Uterus (tissue), 4 donors: ENCODE results near the gene C1orf105. TPM values are rescaled to one million over a fixed set of nuclear protein-coding genes. Genes with fewer than 3 reads are reported as not detected.
"Not testable (repeated sequence)": the region's sequence is repeated elsewhere in the genome, so short reads cannot be mapped to it uniquely, and the experiment has no call there.

Experiments
- DNase-seq, 2 donors: peaks; one replicate each; pipeline ENCODE4 v3.0.0-alpha.2; 2019 to 2020
- H3K27ac ChIP-seq, 2 donors: fragments of 200-600 bp; sonication (generic); 1 replicate in 1 of 2; 2 replicates in 1 of 2; pipeline ENCODE4 v1.5.1; 2016 to 2018
- H3K27me3 ChIP-seq, 2 donors: fragments of 200-600 bp; sonication (generic); one replicate each; pipeline ENCODE4 v1.5.1; 2018 to 2019; ENCODE audit warnings: control low read depth in 1 of 2
- H3K36me3 ChIP-seq, 2 donors: fragments of 200-600 bp; sonication (generic); one replicate each; pipeline ENCODE4 v1.5.1; 2019; ENCODE audit warnings: control low read depth in 1 of 2
- H3K4me1 ChIP-seq, 2 donors: fragments of 200-600 bp; sonication (generic); one replicate each; pipeline ENCODE4 v1.5.1; 2018 to 2019; ENCODE audit warnings: control low read depth in 1 of 2
- H3K4me3 ChIP-seq, 2 donors: fragments of 200-600 bp; sonication (generic); 1 replicate in 1 of 2; 2 replicates in 1 of 2; pipeline ENCODE4 v1.5.1; 2018 to 2019; ENCODE audit warnings: mild to moderate bottlenecking in 1 of 2
- H3K9me3 ChIP-seq, 2 donors: fragments of 200-600 bp; sonication (generic); one replicate each; pipeline ENCODE4 v1.5.1; 2019; ENCODE audit warnings: control low read depth in 1 of 2
- CTCF ChIP-seq, 4 experiments: fragments of 200-600 bp in 2 of 4; fragments of 450-650 bp in 2 of 4; sonication (generic) in 2 of 4; IDR thresholded peaks; one replicate each; pipeline ENCODE4 v1.5.1; 2016 to 2019; ENCODE audit warnings: antibody characterized with exemption in 4 of 4, mild to moderate bottlenecking in 2 of 4, moderate library complexity in 1 of 4
- POLR2A ChIP-seq, 2 donors: fragments of 450-650 bp; IDR thresholded peaks; one replicate each; pipeline ENCODE4 v1.6.1; 2016; ENCODE audit warnings: antibody characterized with exemption in 2 of 2, mild to moderate bottlenecking in 1 of 2, moderate library complexity in 1 of 2
- intact Hi-C: fragments of 100-400 bp; cut with DNase I; formaldehyde crosslinking; loops from one replicate; pipeline ENCODE4 v1.15.1; 2023; ENCODE audit warnings: low total_unique reads
- total RNA-seq, 4 donors: library from RNA; depleted of rRNA in 3 of 4; stranded (reverse); fragments of >200 nt in 3 of 4; gene quantifications; one replicate each; pipeline versions ENCODE4 v1.1.0 to v1.2.4, GENCODE V29; 2014 to 2023
- donor health status: DM: yes; HTN: yes; CAD: no.

C1orf105 gene
- total RNA-seq, 4 donors from 2014 or later = not detected

- no peak for TF ChIP-seq POLR2A (IDR thresholded peaks at IDR 0.05)
- TF ChIP-seq CTCF (IDR thresholded peaks at IDR 0.05) = no peak
Observed at GRCh38 chr1:172492421-172492820, 71.9 kb downstream of the C1orf105 start.

GRCh38 chr1:172494166-172494565 lies 73.7 kb downstream of the C1orf105 start:
- Histone ChIP-seq H3K4me1 (no peaks in the 10 kb centered on the region), H3K27ac (no peak overlapping the region), H3K4me3 (no peak overlapping the region), H3K36me3 (no peaks in the 10 kb centered on the region), H3K9me3 (no peaks in the 10 kb centered on the region), H3K27me3 (no peaks in the 10 kb centered on the region)
- no peak for TF ChIP-seq CTCF (IDR thresholded peaks at IDR 0.05)
- no peak for TF ChIP-seq POLR2A (IDR thresholded peaks at IDR 0.05)
- intact Hi-C loops = no loop called here
- DNase-seq = no peak

More at GRCh38 chr1:172492421-172492820, 71.9 kb downstream of the C1orf105 start:
- no peaks in the 10 kb centered on the region for H3K9me3 ChIP-seq
- no peak for DNase-seq
- no peaks in the 10 kb centered on the region for H3K27me3 ChIP-seq
- no peaks in the 10 kb centered on the region for H3K36me3 ChIP-seq
- no peaks in the 10 kb centered on the region for H3K4me1 ChIP-seq
- intact Hi-C loops = no loop called here
- no peak overlapping the region for H3K4me3 ChIP-seq
- no peak overlapping the region for H3K27ac ChIP-seq

- DNase-seq, H3K27ac ChIP-seq, intact Hi-C loops, H3K36me3 ChIP-seq, H3K27me3 ChIP-seq, H3K4me1 ChIP-seq, H3K9me3 ChIP-seq, H3K4me3 ChIP-seq: not testable (repeated sequence)
Observed at GRCh38 chr1:172496127-172496526, 75.6 kb downstream of the C1orf105 start.

- H3K4me1 ChIP-seq = no peaks in the 10 kb centered on the region
- no peaks in the 10 kb centered on the region for H3K36me3 ChIP-seq
- TF ChIP-seq POLR2A (IDR thresholded peaks at IDR 0.05) = no peak
- no peak for TF ChIP-seq CTCF (IDR thresholded peaks at IDR 0.05)
- H3K9me3 ChIP-seq = no peaks in the 10 kb centered on the region
- DNase-seq = no peak
- no peak overlapping the region for H3K27ac ChIP-seq
- H3K27me3 ChIP-seq = no peaks in the 10 kb centered on the region
- H3K4me3 ChIP-seq = no peak overlapping the region
- intact Hi-C loops = no loop called here
Observed at GRCh38 chr1:172496678-172497077, 76.2 kb downstream of the C1orf105 start.

GRCh38 chr1:172497230-172497629 lies 76.7 kb downstream of the C1orf105 start:
- no peak for TF ChIP-seq CTCF (IDR thresholded peaks at IDR 0.05)
- no peak for TF ChIP-seq POLR2A (IDR thresholded peaks at IDR 0.05)
- DNase-seq = no peak
- no peaks in the 10 kb centered on the region for H3K36me3 ChIP-seq
- intact Hi-C loops = no loop called here
- no peak overlapping the region for H3K27ac ChIP-seq
- H3K4me3 ChIP-seq = no peak overlapping the region
- no peaks in the 10 kb centered on the region for H3K27me3 ChIP-seq
- no peaks in the 10 kb centered on the region for H3K4me1 ChIP-seq
- no peaks in the 10 kb centered on the region for H3K9me3 ChIP-seq

GRCh38 chr1:172498857-172499256 lies 78.4 kb downstream of the C1orf105 start:
- Histone ChIP-seq H3K36me3 (no peaks in the 10 kb centered on the region), H3K9me3 (no peaks in the 10 kb centered on the region), H3K4me3 (no peak overlapping the region), H3K27ac (no peak overlapping the region), H3K27me3 (no peaks in the 10 kb centered on the region), H3K4me1 (no peaks in the 10 kb centered on the region)
- DNase-seq = no peak
- intact Hi-C loops = no loop called here
- TF ChIP-seq CTCF (IDR thresholded peaks at IDR 0.05) = no peak
- TF ChIP-seq POLR2A (IDR thresholded peaks at IDR 0.05) = no peak
